Endodermal cell (in vitro differentiated cells): ENCODE measurements around the gene SERPINB13. TPM values are rescaled to one million over a fixed set of nuclear protein-coding genes. Genes with fewer than 3 reads are reported as not detected.

ENCODE experiments used
- DNase-seq: peaks from one replicate; pipeline ENCODE4 v3.0.0-alpha.2; 2017
- H3K27ac ChIP-seq: 2 replicates; pipeline ENCODE4 v1.5.1; 2013; ENCODE audit warnings: mild to moderate bottlenecking, low read depth, low read length, moderate library complexity
- H3K27me3 ChIP-seq: 2 replicates; pipeline ENCODE4 v1.6.1; 2013; ENCODE audit warnings: mild to moderate bottlenecking, low read length, moderate library complexity; ENCODE audit not compliant: insufficient read depth, control insufficient read depth, poor library complexity, severe bottlenecking
- H3K36me3 ChIP-seq: 2 replicates; pipeline ENCODE4 v1.7.0; 2013; ENCODE audit warnings: mild to moderate bottlenecking, low read length, moderate library complexity; ENCODE audit not compliant: control insufficient read depth, insufficient read depth
- H3K4me1 ChIP-seq: one replicate; pipeline ENCODE4 v1.7.0; 2013; ENCODE audit warnings: low read length; ENCODE audit not compliant: control insufficient read depth, insufficient read depth
- H3K4me3 ChIP-seq: 2 replicates; pipeline ENCODE4 v1.5.1; 2013; ENCODE audit warnings: mild to moderate bottlenecking, low read length, moderate library complexity
- H3K9ac ChIP-seq: 2 replicates; pipeline ENCODE4 v1.6.1; 2013; ENCODE audit warnings: mild to moderate bottlenecking, low read length, moderate library complexity; ENCODE audit not compliant: poor library complexity, severe bottlenecking; ENCODE audit errors: extremely low read depth
- H3K9me3 ChIP-seq: 2 replicates; pipeline ENCODE4 v1.6.1; 2013; ENCODE audit warnings: mild to moderate bottlenecking, low read length, moderate library complexity; ENCODE audit not compliant: control insufficient read depth
- H3K27ac Mint-ChIP-seq: 2 replicates; pipeline ENCODE4 v1.8.0; 2020; ENCODE audit warnings: mixed read lengths
- H3K27me3 Mint-ChIP-seq: 2 replicates; pipeline ENCODE4 v1.8.0; 2021; ENCODE audit warnings: mild to moderate bottlenecking, mixed read lengths; ENCODE audit not compliant: insufficient read depth
- H3K36me3 Mint-ChIP-seq: 2 replicates; pipeline ENCODE4 v1.8.0; 2020; ENCODE audit warnings: low read depth, mixed read lengths
- H3K4me1 Mint-ChIP-seq: 2 replicates; pipeline ENCODE4 v1.8.0; 2020; ENCODE audit warnings: mixed read lengths
- H3K4me3 Mint-ChIP-seq: 2 replicates; pipeline ENCODE4 v1.8.0; 2020; ENCODE audit warnings: mild to moderate bottlenecking, moderate library complexity, mixed read lengths
- H3K9me3 Mint-ChIP-seq: 2 replicates; pipeline ENCODE4 v1.8.0; 2020; ENCODE audit warnings: mild to moderate bottlenecking, mixed read lengths
- CTCF ChIP-seq: fragments of 200-600 bp; sonication (generic); conservative IDR thresholded peaks from 2 replicates; pipeline ENCODE4 v1.5.0; 2021; ENCODE audit warnings: antibody characterized with exemption, mild to moderate bottlenecking
- WGBS, 2 experiments: methylation state at CpG; one replicate each; pipeline versions ENCODE4 v1.1.5 to v1.1.7; 2013; ENCODE audit warnings: missing lambda C conversion rate in 2 of 2, mixed read lengths in 1 of 2; ENCODE audit not compliant: insufficient coverage in 1 of 2, insufficient read length in 1 of 2; 5-methylcytosine and 5-hydroxymethylcytosine counted together
- total RNA-seq, 2 donors: library from RNA; stranded (reverse); fragmentation: NEBNext Ultra II Directional in 1 of 2; extraction: Animal tissue kit (Norgen Biotek cat#: 25700) in 1 of 2; gene quantifications; 2 replicates in 1 of 2; 3 replicates in 1 of 2; pipeline ENCODE4 v1.2.1, GENCODE V29; 2021

SERPINB13 gene
- total RNA-seq, 2 donors from 2014 or later = not detected

DNA sequence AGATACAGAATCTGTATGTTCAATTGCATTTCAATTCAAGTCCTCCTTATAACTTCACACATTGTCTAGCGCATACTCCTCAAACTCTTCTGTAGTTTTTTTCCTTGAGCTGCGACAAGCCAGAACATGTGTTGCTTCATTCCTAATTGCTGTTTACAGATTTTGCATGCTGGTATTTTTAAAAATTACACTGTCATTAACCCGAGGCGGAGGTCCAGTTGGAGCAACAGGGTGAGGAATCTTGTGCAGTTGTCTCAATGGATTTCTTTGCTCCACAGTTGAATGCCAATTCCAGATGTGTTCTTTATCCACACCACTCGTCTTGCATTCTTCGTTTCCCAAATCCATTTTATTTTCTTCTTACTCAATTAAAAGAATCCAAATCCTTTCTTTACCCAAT lies 16.4 kb upstream of the SERPINB13 start:
- Histone ChIP-seq H3K27ac (no peak overlapping the region), H3K4me3 (no peak overlapping the region), H3K9ac (no peak overlapping the region), H3K27me3 (peaks cover 4% of the 10 kb centered on the region), H3K9me3 (no peaks in the 10 kb centered on the region), H3K4me1 (no peaks in the 10 kb centered on the region), H3K36me3 (no peaks in the 10 kb centered on the region)
- no peak for DNase-seq
- no peaks in the 10 kb centered on the region for H3K4me1 Mint-ChIP-seq
- H3K27ac Mint-ChIP-seq = no peak overlapping the region
- 83 to 92% methylated on average over 4 to 6 of the region's 6 CpGs for WGBS, 2 experiments
- peaks cover 4% of the 10 kb centered on the region for H3K27me3 Mint-ChIP-seq
- H3K9me3 Mint-ChIP-seq = no peaks in the 10 kb centered on the region
- no peak for TF ChIP-seq CTCF
- no peaks in the 10 kb centered on the region for H3K36me3 Mint-ChIP-seq
- H3K4me3 Mint-ChIP-seq = no peak overlapping the region

DNA sequence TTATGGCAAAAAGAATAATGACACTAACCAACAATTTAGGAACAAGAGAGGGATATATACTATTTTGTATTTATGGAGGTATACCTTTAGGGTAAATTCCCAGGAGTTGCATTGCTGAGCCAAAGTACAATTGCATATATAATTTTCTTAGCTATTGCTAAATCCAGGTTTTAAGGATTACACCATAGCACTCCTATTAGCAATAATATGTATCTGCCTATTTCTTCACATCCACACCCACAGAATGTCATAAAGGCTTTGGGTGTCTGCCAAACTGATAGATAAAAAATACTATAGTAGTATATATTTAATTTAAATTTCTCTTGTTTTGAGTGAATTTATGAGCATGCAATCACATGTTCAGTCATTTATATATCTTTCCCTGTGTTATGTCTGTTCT lies 11.5 kb upstream of the SERPINB13 start:
- DNase-seq = no peak
- Mint-ChIP-seq H3K4me3 (no peak overlapping the region), H3K4me1 (no peaks in the 10 kb centered on the region), H3K9me3 (no peaks in the 10 kb centered on the region), H3K27ac (no peak overlapping the region), H3K27me3 (no peaks in the 10 kb centered on the region), H3K36me3 (no peaks in the 10 kb centered on the region)
- no peaks in the 10 kb centered on the region for H3K9me3 ChIP-seq
- H3K27me3 ChIP-seq = no peaks in the 10 kb centered on the region
- H3K4me1 ChIP-seq = no peaks in the 10 kb centered on the region
- no peak overlapping the region for H3K27ac ChIP-seq
- no peaks in the 10 kb centered on the region for H3K36me3 ChIP-seq
- TF ChIP-seq CTCF = no peak
- no peak overlapping the region for H3K4me3 ChIP-seq
- no peak overlapping the region for H3K9ac ChIP-seq

GRCh38 chr18:63578357-63578958 lies 8.7 kb upstream of the SERPINB13 start:
- peak; percentile 89 for TF ChIP-seq CTCF
- Histone ChIP-seq H3K27ac (no peak overlapping the region), H3K9ac (no peak overlapping the region), H3K36me3 (no peaks in the 10 kb centered on the region), H3K4me1 (no peaks in the 10 kb centered on the region), H3K4me3 (no peak overlapping the region), H3K9me3 (no peaks in the 10 kb centered on the region), H3K27me3 (no peaks in the 10 kb centered on the region)
- H3K4me3 Mint-ChIP-seq = no peak overlapping the region
- DNase-seq = peak; percentile 77
- 0 to 5% methylated on average over 1 to 4 of the region's 5 CpGs for WGBS, 2 experiments
- no peaks in the 10 kb centered on the region for H3K4me1 Mint-ChIP-seq
- no peaks in the 10 kb centered on the region for H3K27me3 Mint-ChIP-seq
- no peaks in the 10 kb centered on the region for H3K9me3 Mint-ChIP-seq
- no peaks in the 10 kb centered on the region for H3K36me3 Mint-ChIP-seq
- H3K27ac Mint-ChIP-seq = no peak overlapping the region
